Bronchial epithelial cell (primary cell): ENCODE measurements around the gene DGKI. TPM values are rescaled to one million over a fixed set of nuclear protein-coding genes. Genes with fewer than 3 reads are reported as not detected.

Experiments
- DNase-seq: peaks from one replicate; pipeline ENCODE4 v3.0.0-alpha.2; 2010; ENCODE audit warnings: low read depth
- FAIRE-seq: peaks from 2 replicates; lab custom pipeline; 2011; peaks lifted over from hg19 to GRCh38; lab: Jason Lieb, UNC
- H3K27me3 ChIP-seq: 2 replicates; pipeline ENCODE4 v1.5.1; 2011; ENCODE audit warnings: low read length; ENCODE audit not compliant: control insufficient read depth, insufficient read depth
- H3K36me3 ChIP-seq: 2 replicates; pipeline ENCODE4 v1.5.1; 2011; ENCODE audit warnings: low read length; ENCODE audit not compliant: control insufficient read depth, insufficient read depth
- H3K4me3 ChIP-seq: 2 replicates; pipeline ENCODE4 v1.5.1; 2011; ENCODE audit warnings: mild to moderate bottlenecking, low read depth, low read length, control low read depth
- total RNA-seq: library from RNA; depleted of rRNA; stranded (reverse); fragments of >200 nt; gene quantifications from 2 replicates; pipeline ENCODE4 v1.2.1, GENCODE V29; 2014
- TF ChIP-seq, protein P1 (sequence below): IDR thresholded peaks from 2 replicates; pipeline ENCODE4 v1.5.1; 2011; ENCODE audit warnings: mild to moderate bottlenecking, moderate library complexity, low read length, control low read depth, inconsistent platforms; ENCODE audit not compliant: insufficient read depth, severe bottlenecking

Gene DGKI
- total RNA-seq, 1 donor from 2014 or later, result under 0.01 TPM

DNA sequence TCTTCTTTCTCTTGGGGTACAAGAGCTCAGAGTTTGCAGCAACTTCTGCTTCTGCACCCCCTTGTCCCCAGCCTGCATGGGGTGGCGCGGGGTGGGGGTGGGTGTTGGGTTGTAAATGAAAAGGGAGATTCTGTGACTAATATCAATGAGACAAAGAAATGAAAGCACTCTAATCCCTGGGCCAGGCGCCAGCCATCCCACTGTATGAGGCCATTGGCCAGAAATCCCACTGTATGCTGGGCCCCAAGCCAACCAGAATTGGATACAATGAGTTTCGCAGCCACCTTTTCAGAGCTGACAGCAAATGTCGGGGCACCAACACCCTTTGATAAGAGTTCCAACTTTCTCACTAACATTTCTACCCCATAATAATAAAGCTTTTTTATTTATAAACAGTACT is 492.4 kb downstream of the DGKI start:
- DNase-seq, result no peak
- Histone ChIP-seq H3K4me3 (no peak overlapping the region), H3K36me3 (no peaks in the 10 kb centered on the region), H3K27me3 (no peaks in the 10 kb centered on the region)
- TF ChIP-seq, protein P1, sequence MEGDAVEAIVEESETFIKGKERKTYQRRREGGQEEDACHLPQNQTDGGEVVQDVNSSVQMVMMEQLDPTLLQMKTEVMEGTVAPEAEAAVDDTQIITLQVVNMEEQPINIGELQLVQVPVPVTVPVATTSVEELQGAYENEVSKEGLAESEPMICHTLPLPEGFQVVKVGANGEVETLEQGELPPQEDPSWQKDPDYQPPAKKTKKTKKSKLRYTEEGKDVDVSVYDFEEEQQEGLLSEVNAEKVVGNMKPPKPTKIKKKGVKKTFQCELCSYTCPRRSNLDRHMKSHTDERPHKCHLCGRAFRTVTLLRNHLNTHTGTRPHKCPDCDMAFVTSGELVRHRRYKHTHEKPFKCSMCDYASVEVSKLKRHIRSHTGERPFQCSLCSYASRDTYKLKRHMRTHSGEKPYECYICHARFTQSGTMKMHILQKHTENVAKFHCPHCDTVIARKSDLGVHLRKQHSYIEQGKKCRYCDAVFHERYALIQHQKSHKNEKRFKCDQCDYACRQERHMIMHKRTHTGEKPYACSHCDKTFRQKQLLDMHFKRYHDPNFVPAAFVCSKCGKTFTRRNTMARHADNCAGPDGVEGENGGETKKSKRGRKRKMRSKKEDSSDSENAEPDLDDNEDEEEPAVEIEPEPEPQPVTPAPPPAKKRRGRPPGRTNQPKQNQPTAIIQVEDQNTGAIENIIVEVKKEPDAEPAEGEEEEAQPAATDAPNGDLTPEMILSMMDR, result no peak
- no peak for FAIRE-seq

DNA sequence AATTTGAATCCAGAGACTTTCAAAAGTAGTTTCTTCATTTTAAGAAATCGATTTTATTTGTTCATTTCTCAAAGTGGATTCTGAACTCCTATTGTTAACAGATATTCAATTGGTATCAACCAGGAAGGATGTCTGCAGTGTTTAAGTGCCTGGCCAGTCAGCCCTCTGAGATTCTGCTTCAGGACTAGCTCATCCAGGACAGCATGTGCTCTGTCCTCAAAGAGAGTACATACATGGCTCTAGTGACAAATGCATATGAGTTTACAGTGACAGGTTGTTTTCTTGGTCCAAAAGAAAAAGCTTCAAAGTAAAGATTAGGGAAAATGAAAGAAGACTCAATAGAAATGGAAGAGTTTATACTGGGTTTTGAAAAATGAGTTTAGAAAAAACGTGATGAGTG is 494.8 kb downstream of the DGKI start:
- Histone ChIP-seq H3K36me3 (no peaks in the 10 kb centered on the region), H3K4me3 (no peak overlapping the region), H3K27me3 (no peaks in the 10 kb centered on the region)
- FAIRE-seq (no peak), DNase-seq (no peak)
- TF ChIP-seq, protein P1, result no peak

DNA sequence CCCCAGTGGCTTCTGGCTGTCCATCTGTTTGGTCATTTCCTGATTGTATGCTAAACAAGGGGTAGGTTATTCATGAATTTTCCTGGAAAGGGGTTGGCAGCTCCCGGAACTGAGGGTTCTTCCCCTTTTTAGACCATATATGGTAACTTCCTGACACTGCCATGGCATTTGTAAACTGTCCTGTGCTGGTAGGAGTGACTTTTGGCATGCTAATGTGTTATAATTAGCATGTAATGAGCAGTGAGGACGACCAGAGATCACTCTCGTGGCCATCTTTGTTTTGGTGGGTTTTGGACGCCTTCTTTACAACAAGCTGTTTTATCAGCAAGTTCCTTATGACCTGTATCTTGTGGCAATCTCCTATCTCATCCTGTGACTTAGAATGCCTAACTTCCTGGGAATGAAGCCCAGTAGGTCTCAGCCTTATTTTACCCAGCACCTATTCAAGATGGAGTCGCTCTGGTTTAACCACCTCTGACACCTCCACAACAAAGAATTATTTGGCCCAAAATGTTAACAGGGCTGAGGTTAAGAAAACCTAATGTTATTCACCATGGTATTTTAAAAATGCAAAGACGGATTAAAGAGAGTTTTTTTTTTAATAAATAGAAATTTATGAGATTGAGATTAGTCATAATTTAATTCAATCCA is 500.9 kb downstream of the DGKI start:
- Histone ChIP-seq H3K4me3 (no peak overlapping the region), H3K27me3 (no peaks in the 10 kb centered on the region), H3K36me3 (no peaks in the 10 kb centered on the region)
- TF ChIP-seq, protein P1, result no peak
- FAIRE-seq (no peak), DNase-seq (no peak)

DNA sequence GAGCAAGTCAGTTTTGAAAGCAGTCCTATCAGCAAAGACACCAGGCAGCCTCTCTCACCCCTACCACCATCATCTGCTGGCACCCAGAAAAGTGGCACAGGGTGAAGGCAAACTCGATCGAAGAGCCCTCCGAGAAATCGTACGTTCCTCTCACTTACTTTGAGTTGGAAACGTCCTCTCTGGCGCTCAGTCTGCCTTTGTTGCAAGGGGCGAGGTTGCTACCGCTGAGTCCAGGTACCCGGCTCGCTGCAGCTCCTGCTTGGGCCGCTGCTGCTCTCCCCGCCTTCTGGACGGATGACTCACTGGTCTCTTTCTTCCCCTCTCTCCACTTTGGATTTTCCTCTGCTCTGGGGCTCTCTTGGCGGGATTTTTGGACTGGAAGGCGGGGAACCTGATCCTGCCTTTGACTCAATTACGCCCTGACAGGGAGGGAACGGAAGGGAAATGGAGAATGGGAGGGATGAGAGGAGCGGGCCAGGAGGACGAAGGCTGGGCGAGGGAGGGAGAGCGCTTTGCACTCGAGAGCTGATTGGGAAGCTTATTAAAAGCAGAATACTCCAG is 503.4 kb downstream of the DGKI start, which contains the start of gene PTN:
PTN (minus strand) TSS at position 453 of the 561 bp plus-strand sequence. CDS start 88,760 bp downstream, outside the sequence.
- peak; percentile 43 for DNase-seq
- no peak for FAIRE-seq
- H3K36me3 ChIP-seq, result no peaks in the 10 kb centered on the region
- TF ChIP-seq, protein P1, result no peak
- no peak within 1 kb of the TSS for H3K4me3 ChIP-seq
- no peaks in the 10 kb centered on the region for H3K27me3 ChIP-seq

DNA sequence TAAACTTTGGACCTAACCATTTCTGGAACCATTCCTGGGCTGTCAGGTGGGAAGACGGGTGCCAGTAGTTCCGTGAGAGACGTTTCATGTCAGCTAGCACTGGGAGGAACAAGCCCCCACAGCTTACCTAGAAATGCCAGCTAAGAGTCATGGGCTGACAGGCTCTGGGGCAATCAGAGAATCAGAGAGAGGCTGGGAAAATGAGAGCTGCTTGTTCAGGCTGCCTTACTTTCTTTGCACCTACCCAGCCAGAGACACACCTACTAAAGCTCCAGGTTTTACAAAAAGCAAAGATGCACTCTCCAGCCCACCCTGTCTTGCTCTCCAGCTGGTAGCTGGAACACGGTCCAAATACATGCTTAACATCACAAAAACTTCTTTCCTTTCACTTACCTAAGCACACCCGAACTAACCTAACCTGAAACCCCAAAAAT is 503.9 kb downstream of the DGKI start:
- TF ChIP-seq, protein P1, result no peak
- no peak overlapping the region for H3K4me3 ChIP-seq
- FAIRE-seq (no peak), DNase-seq (no peak)
- no peaks in the 10 kb centered on the region for H3K36me3 ChIP-seq
- H3K27me3 ChIP-seq, result no peaks in the 10 kb centered on the region
